HepG2 (cell line): ENCODE data around the gene STK24. TPM values are rescaled to one million over a fixed set of nuclear protein-coding genes. Genes with fewer than 3 reads are reported as not detected.

Source experiments
- ATAC-seq: fragments of 200-7000 bp; cut with Tn5 transposase; 3 replicates; pipeline ENCODE4 v1.9.1; 2020; ENCODE audit warnings: mild to moderate bottlenecking, moderate library complexity
- BruUV-seq: library from RNA; stranded (reverse); fragments of 400-500 nt; replicated peaks from 2 replicates; lab custom pipeline; 2021; lab: Mats Ljungman, UMichigan
- CTCF ChIA-PET: fragments of 300-600 bp; formaldehyde crosslinking; extraction: SDS; loops from one replicate; lab custom pipeline; 2021; ENCODE audit warnings: low total read pairs, inconsistent platforms, low intra/inter-chr PET ratio; lab: Yijun Ruan, JAX
- POLR2A ChIA-PET: fragments of 350-600 bp; sonication (Branson Sonifier 250); formaldehyde crosslinking; loops from one replicate; lab custom pipeline; 2020; ENCODE audit warnings: antibody characterized with exemption, inconsistent platforms; lab: Yijun Ruan, JAX
- DNase-seq: peaks from one replicate; pipeline ENCODE4 v3.0.0-alpha.2; 2015; ENCODE audit warnings: low spot score
- FAIRE-seq: peaks from 3 replicates; lab custom pipeline; 2011; peaks lifted over from hg19 to GRCh38; lab: Jason Lieb, UNC
- H2AFZ ChIP-seq: one replicate; pipeline ENCODE4 v1.6.1; 2011; ENCODE audit warnings: low read length, inconsistent platforms
- H3K27ac ChIP-seq: fragments of 300-600 bp; 3 replicates; pipeline ENCODE4 v1.8.0; 2011; ENCODE audit warnings: mixed run types, mild to moderate bottlenecking, mixed read lengths, low read length, inconsistent platforms; ENCODE audit not compliant: insufficient read depth; ENCODE audit errors: extremely low read length
- H3K27me3 ChIP-seq, 2 experiments: fragments of 200-600 bp in 1 of 2; 2 replicates in 1 of 2; 3 replicates in 1 of 2; pipeline versions ENCODE4 v1.6.0 to v1.8.0; 2011; ENCODE audit warnings: low read length in 2 of 2, mild to moderate bottlenecking in 2 of 2, moderate library complexity in 2 of 2, inconsistent platforms in 1 of 2; ENCODE audit not compliant: insufficient read depth in 2 of 2, control insufficient read depth in 1 of 2
- H3K36me3 ChIP-seq, 2 experiments: fragments of 200-600 bp in 1 of 2; replicated peaks in 1 of 2; 2 replicates in 1 of 2; 3 replicates in 1 of 2; pipeline versions ENCODE4 v1.5.1 to v1.8.0; 2011; ENCODE audit warnings: low read length in 2 of 2, inconsistent platforms in 1 of 2; ENCODE audit not compliant: insufficient read depth in 2 of 2, control insufficient read depth in 1 of 2
- H3K4me1 ChIP-seq: 2 replicates; pipeline ENCODE4 v1.5.1; 2012; ENCODE audit warnings: low read length, inconsistent platforms; ENCODE audit not compliant: insufficient read depth
- H3K4me2 ChIP-seq: 2 replicates; pipeline ENCODE4 v1.6.0; 2011; ENCODE audit warnings: low read depth, low read length, inconsistent platforms
- H3K4me3 ChIP-seq, 3 experiments: fragments of 200-600 bp in 1 of 3; sonication (generic), shearing (Covaris generic) in 1 of 3; replicated peaks in 1 of 3; 2 replicates each; pipeline ENCODE4 v1.5.1; 2011 to 2016; ENCODE audit warnings: low read length in 3 of 3, inconsistent platforms in 2 of 3, low read depth in 2 of 3, mild to moderate bottlenecking in 2 of 3, control low read depth in 1 of 3, mixed read lengths in 1 of 3; ENCODE audit not compliant: insufficient read depth in 1 of 3
- H3K79me2 ChIP-seq: one replicate; pipeline ENCODE4 v1.6.1; 2011; ENCODE audit warnings: low read length, inconsistent platforms; ENCODE audit not compliant: insufficient read depth
- H3K9ac ChIP-seq: 2 replicates; pipeline ENCODE4 v1.6.0; 2011; ENCODE audit warnings: mild to moderate bottlenecking, low read depth, low read length, inconsistent platforms; ENCODE audit not compliant: insufficient read depth
- H3K9me3 ChIP-seq: 2 replicates; pipeline ENCODE4 v1.5.1; 2012; ENCODE audit warnings: mild to moderate bottlenecking, low read length
- H4K20me1 ChIP-seq: 2 replicates; pipeline ENCODE4 v1.6.0; 2011; ENCODE audit warnings: inconsistent platforms, mild to moderate bottlenecking, low read length, moderate library complexity; ENCODE audit not compliant: insufficient read depth
- ARID4A ChIP-seq: sonication (generic); formaldehyde crosslinking; IDR thresholded peaks from 2 replicates; pipeline ENCODE4 v1.5.0; 2020; ENCODE audit warnings: mild to moderate bottlenecking, missing genetic modification reagents, borderline replicate concordance
- ASH2L ChIP-seq: fragments of 300-600, 200-600 bp; sonication (generic); IDR thresholded peaks from 2 replicates; pipeline ENCODE4 v1.7.0; 2017; ENCODE audit warnings: low read depth, mild to moderate bottlenecking, moderate library complexity, mixed read lengths, low read length; ENCODE audit not compliant: insufficient read length
- DPF2 ChIP-seq: sonication (generic); formaldehyde crosslinking; IDR thresholded peaks from 2 replicates; pipeline ENCODE4 v1.4.0; 2020; ENCODE audit warnings: mild to moderate bottlenecking, low read depth, missing genetic modification reagents, borderline replicate concordance
- FOXO1 ChIP-seq: sonication (generic); formaldehyde crosslinking; IDR thresholded peaks from 2 replicates; pipeline ENCODE4 v1.4.0; 2020; ENCODE audit warnings: missing genetic modification reagents
- HMG20B ChIP-seq: conservative IDR thresholded peaks from 2 replicates; pipeline ENCODE4 v1.6.1; 2016; ENCODE audit warnings: missing genetic modification reagents, missing compliant biosample characterization
- KLF15 ChIP-seq: sonication (generic); formaldehyde crosslinking; IDR thresholded peaks from 2 replicates; pipeline ENCODE4 v1.8.1; 2023; ENCODE audit warnings: borderline replicate concordance, mild to moderate bottlenecking, inconsistent platforms, missing genetic modification reagents, mixed read lengths
- MTERF4 ChIP-seq: sonication (generic); formaldehyde crosslinking; IDR thresholded peaks from 2 replicates; pipeline ENCODE4 v1.8.0; 2023; ENCODE audit warnings: mild to moderate bottlenecking, missing genetic modification reagents
- NR2F1 ChIP-seq, 2 experiments: fragments of 450-650 bp in 1 of 2; formaldehyde crosslinking in 1 of 2; IDR thresholded peaks; 2 replicates each; pipeline versions ENCODE4 v1.5.0 to v1.6.1; 2016 to 2020; ENCODE audit warnings: mild to moderate bottlenecking in 1 of 2, missing compliant biosample characterization in 1 of 2, missing genetic modification reagents in 1 of 2, moderate library complexity in 1 of 2
- PPARG ChIP-seq: conservative IDR thresholded peaks from 2 replicates; pipeline ENCODE4 v1.6.1; 2016; ENCODE audit warnings: missing biosample characterization, missing genetic modification reagents
- TBX3 ChIP-seq: fragments of 450-650 bp; IDR thresholded peaks from 2 replicates; pipeline ENCODE4 v1.6.1; 2017; ENCODE audit warnings: antibody characterized with exemption, mild to moderate bottlenecking, inconsistent platforms, borderline replicate concordance
- TEAD3 ChIP-seq: optimal IDR thresholded peaks from 2 replicates; pipeline ENCODE3; 2016; ENCODE audit warnings: borderline replicate concordance
- TERF1 ChIP-seq: sonication (generic); formaldehyde crosslinking; IDR thresholded peaks from 2 replicates; pipeline ENCODE4 v1.8.0; 2022; ENCODE audit warnings: mild to moderate bottlenecking, missing genetic modification reagents, moderate library complexity
- TOE1 ChIP-seq: sonication (generic); formaldehyde crosslinking; IDR thresholded peaks from 2 replicates; pipeline ENCODE4 v1.4.0; 2020; ENCODE audit warnings: mild to moderate bottlenecking, missing genetic modification reagents
- TP53 ChIP-seq: sonication (generic); formaldehyde crosslinking; conservative IDR thresholded peaks from 2 replicates; pipeline ENCODE4 v1.4.0; 2020; ENCODE audit warnings: missing genetic modification reagents
- ZNF230 ChIP-seq: sonication (generic); formaldehyde crosslinking; IDR thresholded peaks from 2 replicates; pipeline ENCODE4 v1.4.0; 2020; ENCODE audit warnings: mild to moderate bottlenecking, missing genetic modification reagents
- ZNF607 ChIP-seq: sonication (generic); formaldehyde crosslinking; IDR thresholded peaks from 2 replicates; pipeline ENCODE4 v1.5.1; 2020; ENCODE audit warnings: missing genetic modification reagents, mild to moderate bottlenecking, borderline replicate concordance
- ZNF75D ChIP-seq: sonication (generic); formaldehyde crosslinking; IDR thresholded peaks from 2 replicates; pipeline ENCODE4 v1.8.1; 2023; ENCODE audit warnings: missing genetic modification reagents, mild to moderate bottlenecking, borderline replicate concordance
- ZSCAN29 ChIP-seq: sonication (generic); formaldehyde crosslinking; conservative IDR thresholded peaks from 2 replicates; pipeline ENCODE4 v1.4.0; 2020; ENCODE audit warnings: mild to moderate bottlenecking, missing genetic modification reagents
- WGBS: methylation state at CpG from one replicate; pipeline ENCODE4 v1.1.6; 2017; ENCODE audit warnings: low lambda C conversion rate; 5-methylcytosine and 5-hydroxymethylcytosine counted together
- in situ Hi-C: cut with HindIII; loops from 2 replicates; pipeline ENCODE4 v1.10.0; 2017; ENCODE audit warnings: low pct_unique_long_range_greater_than_20kb; ENCODE audit not compliant: extremely low pct_ligation_motif_present
- intact Hi-C: fragments of 100-400 bp; cut with micrococcal nuclease; formaldehyde crosslinking; loops from one replicate; pipeline ENCODE4 v1.10.0; 2022; ENCODE audit not compliant: unreplicated experiment
- polyA plus RNA-seq, 8 experiments: library from polyadenylated mRNA; depleted of rRNA in 3 of 8; stranded (reverse) in 7 of 8; unstranded in 1 of 8; fragments of >200 nt; fragmentation: Illumina TruSeq in 4 of 8; extraction: Trizol in 4 of 8; gene quantifications; 2 replicates each; pipeline versions ENCODE4 v1.2.1 to v1.2.3, GENCODE V29; 2011 to 2016; ENCODE audit warnings: low read depth in 4 of 8, missing spikeins in 1 of 8, mixed read lengths in 1 of 8; ENCODE audit not compliant: insufficient read depth in 1 of 8
- total RNA-seq, 5 experiments: library from RNA; depleted of rRNA; stranded (reverse); fragments of >200 nt; fragmentation: Illumina TruSeq; extraction: Trizol; gene quantifications; 2 replicates each; pipeline ENCODE4 v1.2.3, GENCODE V29; 2016; ENCODE audit warnings: low read depth in 1 of 5

Gene STK24
- total and polyA plus RNA-seq, 2 of the 13 experiments (the other 11 are each of a cell fraction or from before 2014, with no cell fraction given) = 51.3 to 73.0 TPM

GRCh38 chr13:98599502-98600328 lies 22.8 kb upstream of the STK24 start:
- CTCF ChIA-PET = no interaction called here
- peak; percentile 30 for FAIRE-seq
- peaks cover 38% of the 10 kb centered on the region for H3K4me1 ChIP-seq
- H3K4me3 ChIP-seq = no peak overlapping the region
- 38% methylated on average over 2 of the region's 2 CpGs for WGBS
- H3K27me3 ChIP-seq = no peaks in the 10 kb centered on the region
- POLR2A ChIA-PET = no interaction called here
- H3K27ac ChIP-seq = peak overlapping the region; percentile 64
- no TSS peak for BruUV-seq
- no peak overlapping the region for H3K9ac ChIP-seq
- peak; percentile 54 for DNase-seq
- no peaks in the 10 kb centered on the region; a peak in 1 of 5 replicates for H3K36me3 ChIP-seq
- H2AFZ ChIP-seq = no peak overlapping the region
- peak; percentile 94 for ATAC-seq
- H3K4me2 ChIP-seq = peak overlapping the region; percentile 47
- in situ Hi-C loops (no loop called here), intact Hi-C loops (no loop called here)
- no peaks in the 10 kb centered on the region for H3K9me3 ChIP-seq
- H4K20me1 ChIP-seq = no peaks in the 10 kb centered on the region
- H3K79me2 ChIP-seq = no peaks in the 10 kb centered on the region
- TF ChIP-seq ZNF230 (CRISPR knock-in tag) = no peak
- no peak for TF ChIP-seq TBX3
- no peak for TF ChIP-seq HMG20B (CRISPR knock-in tag)
- peak; percentile 40; the same call in 1 of the 2 replicates for TF ChIP-seq ZSCAN29 (CRISPR knock-in tag)
- TF ChIP-seq ZNF607 = no peak
- no peak for TF ChIP-seq MTERF4
- TF ChIP-seq FOXO1 (CRISPR knock-in tag) = no peak
- TF ChIP-seq DPF2 = 0 out of 2 replicates have a peak, but pooled peaks have one; percentile 48
- peak; percentile 97 for TF ChIP-seq TEAD3 (CRISPR knock-in tag)
- TF ChIP-seq NR2F1 (CRISPR knock-in tag; IDR thresholded peaks at IDR 0.05) = peak in 1 of 2 experiments; percentile 50; a peak in 1 of 4 replicates
- TF ChIP-seq PPARG (CRISPR knock-in tag) = peak; percentile 82
- TF ChIP-seq ASH2L = peak; percentile 92
- no peak for TF ChIP-seq ARID4A (CRISPR knock-in tag)
- TF ChIP-seq ZNF75D (CRISPR knock-in tag) = no peak
- TF ChIP-seq TP53 = no peak
- TF ChIP-seq TERF1 (CRISPR knock-in tag) = no peak
- TF ChIP-seq TOE1 (CRISPR knock-in tag) = no peak
- no peak for TF ChIP-seq KLF15 (CRISPR knock-in tag)
